GM12874 (cell line): Measurements from ENCODE around the gene SLC24A1.

Source experiments
- CTCF ChIP-seq: IDR thresholded peaks from 2 replicates; pipeline ENCODE4 v1.5.1; 2011; ENCODE audit warnings: low read depth, mild to moderate bottlenecking, control low read depth, low read length, moderate library complexity; ENCODE audit not compliant: insufficient read depth

SLC24A1 gene

DNA sequence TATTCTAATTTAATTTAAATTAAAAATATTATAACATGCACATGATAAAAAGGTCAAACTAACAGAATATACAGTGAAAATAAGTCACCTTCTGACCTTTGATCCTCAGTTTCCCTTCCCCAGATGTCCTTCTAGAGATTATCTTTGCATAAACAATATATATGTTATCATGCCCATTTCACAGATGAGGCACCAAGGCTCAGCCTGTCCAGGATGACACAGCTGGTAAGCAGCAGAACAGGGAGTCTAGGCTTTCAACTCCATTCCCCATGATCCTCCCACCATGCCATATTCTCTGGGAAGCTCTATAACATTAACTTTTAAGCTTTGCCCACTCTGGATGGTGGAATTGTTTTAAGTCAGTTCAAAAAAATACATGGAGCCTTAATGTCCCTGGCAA lies 1.4 kb downstream of the SLC24A1 start:
- TF ChIP-seq CTCF, result no peak

- no peak for TF ChIP-seq CTCF
Measured at GRCh38 chr15:65626856-65627255, 5.1 kb downstream of the SLC24A1 start.

DNA sequence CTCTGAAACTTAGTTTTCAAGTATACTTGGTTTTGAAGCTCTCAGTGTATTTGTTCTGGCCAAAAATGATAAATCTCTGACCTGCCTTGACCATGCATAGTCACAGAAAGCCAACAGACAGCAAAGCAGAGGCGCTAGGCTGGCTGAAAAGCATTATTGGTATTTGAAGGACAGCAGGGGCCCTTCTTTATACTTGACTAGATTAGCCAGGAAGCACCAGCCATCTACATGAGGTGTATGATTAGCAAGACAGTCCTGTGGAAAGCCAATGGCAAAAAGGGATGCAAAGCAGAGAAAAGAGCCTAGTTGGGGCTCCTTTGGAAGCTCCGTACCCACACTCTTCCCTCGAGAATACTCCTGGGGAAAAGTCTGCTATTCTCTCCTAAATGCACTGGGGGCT lies 7.8 kb downstream of the SLC24A1 start:
- no peak for TF ChIP-seq CTCF

GRCh38 chr15:65630760-65631159 lies 9.0 kb downstream of the SLC24A1 start:
- no peak for TF ChIP-seq CTCF

GRCh38 chr15:65631503-65631902 lies 9.8 kb downstream of the SLC24A1 start:
- TF ChIP-seq CTCF, result no peak

GRCh38 chr15:65632780-65633375 lies 11.1 kb downstream of the SLC24A1 start:
- no peak for TF ChIP-seq CTCF

DNA sequence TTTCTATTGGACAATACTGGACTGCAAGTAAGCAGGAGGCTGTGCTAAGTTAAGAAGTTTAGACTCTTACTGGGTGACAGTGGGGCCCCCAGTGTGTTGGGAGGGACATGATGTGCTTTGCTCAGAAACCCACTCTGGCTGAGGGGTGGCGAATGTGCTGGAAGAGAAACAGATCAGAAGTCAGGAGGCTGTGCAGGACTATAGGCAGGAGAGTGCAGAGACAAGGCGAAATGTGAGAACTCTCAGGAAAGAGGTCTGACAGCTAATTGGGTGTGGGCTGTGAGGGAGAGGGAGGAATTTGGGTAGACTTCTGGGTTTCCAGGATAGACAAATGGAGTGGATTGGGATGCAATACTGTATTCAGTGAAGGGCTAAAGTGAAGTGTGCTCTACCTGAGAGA lies 12.0 kb downstream of the SLC24A1 start:
- no peak for TF ChIP-seq CTCF
